ELR (cell line): ENCODE measurements around the gene NADSYN1.
"Not testable (repeated sequence)": the region's sequence is repeated elsewhere in the genome, so short reads cannot be mapped to it uniquely, and the experiment has no call there.

ENCODE experiments used
- DNase-seq: peaks from one replicate; pipeline ENCODE4 v3.0.0-alpha.2; 2015; ENCODE audit warnings: low read depth

The NADSYN1 gene

GRCh38 chr11:71453037-71453917 lies at the start of gene NADSYN1:
Gene NADSYN1, plus strand, starts transcription at chr11:71453203. Its CDS starts 94 bp downstream, at chr11:71453297.
- DNase-seq: peak; percentile 95

GRCh38 chr11:71404209-71404608 lies 48.8 kb upstream of the NADSYN1 start:
- DNase-seq: no peak

DNA sequence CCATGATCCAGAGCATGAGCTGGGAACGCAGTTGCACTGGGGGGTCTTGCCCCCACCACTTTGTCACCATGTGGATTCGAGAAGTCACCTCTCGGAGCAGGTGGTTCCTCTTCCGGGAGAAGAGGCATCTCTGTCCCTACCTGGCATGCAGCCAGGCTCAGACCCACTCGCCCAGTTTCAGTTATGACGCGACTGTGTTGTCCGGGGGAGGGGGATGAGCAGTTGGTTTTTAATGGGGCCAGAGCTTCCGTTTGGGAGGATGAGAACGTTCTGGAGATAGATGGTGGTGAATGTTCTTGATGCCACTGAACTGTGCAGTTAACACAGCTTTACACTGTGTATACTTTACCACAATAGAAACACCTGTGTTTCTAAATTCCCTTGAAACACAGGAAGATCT lies 46.3 kb upstream of the NADSYN1 start:
- DNase-seq: no peak

DNA sequence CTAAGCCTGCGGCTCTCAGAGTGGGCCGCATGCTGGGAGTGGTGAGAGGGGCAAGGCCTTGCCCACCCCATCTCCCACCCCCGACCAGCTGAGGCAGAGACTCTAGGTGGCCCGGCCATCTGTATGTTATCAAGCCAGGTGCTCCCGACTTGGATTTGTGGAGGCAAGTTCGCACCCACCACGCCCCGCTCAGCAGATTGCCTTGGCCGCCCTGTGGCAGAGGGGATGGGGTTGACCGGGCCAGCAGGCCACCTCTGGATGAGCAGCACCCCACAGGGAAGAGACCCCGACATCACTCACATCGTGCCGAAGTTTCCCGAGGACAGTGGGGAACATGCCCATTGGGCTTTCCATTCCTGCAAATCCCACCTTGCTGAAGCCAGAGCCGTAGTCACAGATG lies 45.6 kb upstream of the NADSYN1 start:
- DNase-seq: no peak

DNA sequence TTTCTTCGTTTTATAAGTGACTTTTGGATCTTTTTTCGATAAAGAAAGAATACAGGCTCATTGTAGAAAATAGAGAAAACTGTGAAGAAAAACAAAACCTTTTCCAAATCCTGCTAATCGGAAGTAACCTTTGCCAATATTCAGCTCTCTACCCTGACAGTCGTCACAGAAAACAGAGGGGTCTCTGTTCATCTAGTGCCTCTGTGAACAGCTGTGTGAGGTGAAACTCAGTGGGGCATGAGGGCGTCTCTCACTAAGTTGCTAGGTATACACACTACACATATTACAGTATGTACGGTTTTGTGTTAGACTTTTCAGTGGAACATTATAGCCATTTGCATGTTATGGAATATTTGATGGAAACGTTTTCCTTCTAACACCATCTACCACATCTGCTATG lies 44.2 kb upstream of the NADSYN1 start:
- DNase-seq: no peak

GRCh38 chr11:71410363-71410966 lies 42.5 kb upstream of the NADSYN1 start:
- no peak for DNase-seq

GRCh38 chr11:71414645-71415044 lies 38.4 kb upstream of the NADSYN1 start:
- DNase-seq: no peak

GRCh38 chr11:71418643-71419042 lies 34.4 kb upstream of the NADSYN1 start:
- DNase-seq: no peak

GRCh38 chr11:71420455-71421241 lies 32.4 kb upstream of the NADSYN1 start:
- peak; percentile 53 for DNase-seq

- no peak for DNase-seq
These were observed 31.5 kb upstream of the NADSYN1 start for GRCh38 chr11:71421392-71421950.

GRCh38 chr11:71422318-71422717 lies 30.7 kb upstream of the NADSYN1 start:
- DNase-seq: not testable (repeated sequence)

DNA sequence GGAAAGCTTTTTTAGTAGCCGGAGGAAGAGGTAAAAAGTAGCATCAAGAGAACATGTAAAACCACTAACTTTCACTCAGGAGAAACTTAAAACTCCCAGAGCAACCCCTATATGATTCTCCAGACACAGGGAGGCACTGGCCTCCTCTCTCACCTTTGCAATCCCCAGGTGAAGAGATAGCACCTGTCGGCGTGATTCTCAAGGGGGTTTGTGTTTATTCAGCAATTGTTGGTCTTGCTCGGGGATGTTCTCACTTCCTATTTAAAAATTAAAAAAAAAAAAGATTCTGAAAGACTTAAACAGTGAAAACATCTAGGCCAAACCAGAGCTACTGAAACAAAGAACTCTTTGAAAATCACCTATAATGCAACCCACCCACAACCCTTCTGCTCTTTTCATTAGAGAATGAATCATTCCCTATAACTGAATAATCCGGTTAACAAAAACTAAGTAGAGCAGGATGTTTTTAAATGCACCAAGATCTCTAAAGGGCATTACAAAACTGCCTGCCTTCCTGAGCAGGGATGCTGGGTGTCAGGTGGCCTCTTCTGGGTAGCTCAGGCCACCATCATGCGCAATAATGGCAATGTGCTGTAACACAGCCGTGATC lies 29.7 kb upstream of the NADSYN1 start:
- no peak for DNase-seq

GRCh38 chr11:71425409-71425808 lies 27.6 kb upstream of the NADSYN1 start:
- DNase-seq: peak; percentile 5

- no peak for DNase-seq
These were observed 27.1 kb upstream of the NADSYN1 start for GRCh38 chr11:71425860-71426259.

DNA sequence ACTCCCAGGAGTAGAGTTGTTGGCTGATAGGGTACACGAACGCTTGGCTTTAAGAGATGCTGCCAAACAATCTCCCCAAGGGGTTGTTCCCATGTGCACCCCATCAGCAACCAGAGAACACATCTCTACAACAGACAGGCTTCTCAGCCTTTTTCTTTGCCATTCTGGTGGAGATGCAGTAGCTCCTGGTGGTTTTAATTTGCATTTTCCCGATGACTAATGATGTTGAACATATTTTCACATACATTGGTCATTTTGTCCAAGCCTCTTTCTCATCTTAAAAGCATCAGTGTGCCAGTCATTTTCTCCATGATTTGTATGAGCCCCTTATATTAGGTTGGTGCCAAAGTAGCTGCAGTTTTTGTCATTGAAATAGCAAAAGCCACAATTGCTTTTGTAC lies 26.6 kb upstream of the NADSYN1 start:
- DNase-seq: peak; percentile 12

DNA sequence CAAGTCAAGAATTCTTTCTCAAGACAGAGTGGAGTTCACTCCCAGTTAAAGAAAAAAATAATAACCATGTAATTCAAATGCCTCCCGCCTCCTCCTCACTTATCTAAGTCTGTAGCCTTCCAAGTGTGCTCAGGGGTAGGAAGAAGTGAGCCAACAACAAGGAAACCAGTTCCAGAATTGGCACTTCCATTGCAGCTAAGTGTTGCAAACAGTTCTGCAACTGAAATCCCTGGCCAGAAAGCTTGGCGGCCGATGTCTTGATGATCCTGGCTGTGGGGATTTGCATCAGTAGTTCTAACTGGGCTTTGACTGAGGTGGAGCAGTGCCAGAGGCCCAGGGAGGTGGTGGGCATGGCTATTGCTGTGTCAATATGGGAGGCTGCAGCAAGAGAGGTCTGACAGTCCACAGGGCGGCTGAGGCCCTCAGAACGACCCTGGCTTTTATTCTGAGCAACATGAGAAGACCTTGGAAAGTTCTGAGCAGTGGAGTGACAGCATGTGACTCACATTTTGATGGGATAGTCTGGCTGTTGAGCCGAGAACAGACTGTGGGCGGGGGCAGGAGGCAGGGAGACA lies 24.1 kb upstream of the NADSYN1 start:
- no peak for DNase-seq

DNA sequence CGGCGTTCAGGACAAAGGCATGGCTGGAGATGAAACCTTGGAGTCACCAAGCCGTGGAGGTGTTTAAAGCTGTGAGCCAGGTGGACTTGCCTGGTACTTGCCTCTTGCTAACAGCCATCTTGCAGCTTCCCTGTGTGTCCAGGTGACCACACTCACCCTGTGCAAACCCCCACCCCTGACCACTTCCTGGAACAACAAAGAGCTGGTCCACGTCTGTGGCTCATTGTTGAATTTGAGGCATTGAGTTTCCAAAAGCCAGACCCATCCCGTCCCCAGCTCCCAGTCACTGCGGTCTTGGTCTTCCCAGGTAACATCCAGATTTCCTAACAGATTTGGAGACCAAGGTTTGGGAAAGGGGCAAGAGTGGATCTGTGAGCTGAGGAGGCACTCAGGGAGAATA lies 23.3 kb upstream of the NADSYN1 start:
- DNase-seq: no peak

- DNase-seq: no peak
These were observed 22.8 kb upstream of the NADSYN1 start for GRCh38 chr11:71430166-71430565.

DNA sequence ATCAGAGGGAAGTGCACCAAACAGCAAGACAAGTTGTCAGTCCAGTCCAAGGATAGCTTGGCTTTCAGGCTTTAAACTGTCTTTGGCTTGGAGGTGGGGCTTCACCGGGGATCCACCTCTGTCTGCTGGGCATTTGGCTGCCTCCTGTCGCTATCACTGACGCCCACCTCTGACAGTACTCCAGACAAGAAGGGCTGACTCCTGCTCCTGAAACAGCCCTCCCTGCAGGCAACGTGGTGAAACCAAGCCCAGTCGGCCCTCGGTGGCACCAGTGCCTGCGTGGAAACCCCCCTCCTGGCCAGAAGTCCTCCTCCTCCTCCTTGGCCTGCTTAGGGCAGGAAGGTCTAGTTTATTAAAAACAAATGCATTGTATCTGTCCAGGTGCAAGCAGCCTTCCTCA lies 21.7 kb upstream of the NADSYN1 start:
- no peak for DNase-seq

DNA sequence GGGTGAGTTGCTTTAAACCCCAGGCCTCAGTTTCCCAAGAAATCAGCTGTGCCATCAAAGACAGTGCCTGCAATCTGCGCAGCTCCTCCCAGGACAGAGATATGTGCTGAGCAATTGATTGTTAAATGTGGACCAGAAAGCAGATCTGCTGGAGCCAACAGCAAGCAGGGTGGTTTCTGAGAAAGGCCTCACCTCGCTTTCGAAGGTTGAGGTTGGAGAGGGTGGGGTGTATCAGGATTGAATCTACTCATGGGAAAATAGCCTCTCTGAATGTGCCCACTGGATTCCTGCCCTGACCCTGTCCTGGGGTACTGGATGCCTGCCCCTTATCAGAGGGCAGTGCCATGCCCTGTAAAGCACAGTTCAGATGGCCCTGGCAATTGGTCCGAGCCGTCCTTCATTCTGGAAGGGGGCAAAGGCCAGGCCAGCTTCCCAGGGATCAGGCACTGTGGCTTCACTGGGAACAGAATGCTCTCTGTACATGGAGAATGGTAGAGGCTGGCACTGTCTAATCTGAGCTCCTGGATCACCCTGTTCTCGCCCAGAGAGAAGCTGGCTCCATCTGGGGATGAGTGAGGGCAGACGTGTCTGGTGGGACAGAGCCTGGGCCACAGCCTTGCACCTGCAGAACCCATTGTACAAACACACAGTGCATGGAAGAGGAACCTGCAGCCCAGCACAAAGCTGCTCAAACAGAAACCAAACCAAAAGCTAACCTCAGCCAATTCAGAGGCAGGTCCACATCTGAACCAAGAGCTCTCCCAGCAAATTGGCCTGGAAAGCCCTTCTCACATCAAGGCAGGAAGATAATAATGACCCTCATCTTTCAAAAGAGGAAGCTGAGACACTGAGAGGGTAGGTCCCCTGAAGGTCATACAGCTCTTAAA lies 20.0 kb upstream of the NADSYN1 start:
- DNase-seq: no peak
